Raji (cell line): ENCODE results near the gene NDUFS3.

Source experiments
- POLR2A ChIP-seq: IDR thresholded peaks from 2 replicates; pipeline ENCODE4 v1.6.1; 2011; ENCODE audit warnings: low read depth, low read length, control low read depth; ENCODE audit not compliant: insufficient read depth

NDUFS3 gene

DNA sequence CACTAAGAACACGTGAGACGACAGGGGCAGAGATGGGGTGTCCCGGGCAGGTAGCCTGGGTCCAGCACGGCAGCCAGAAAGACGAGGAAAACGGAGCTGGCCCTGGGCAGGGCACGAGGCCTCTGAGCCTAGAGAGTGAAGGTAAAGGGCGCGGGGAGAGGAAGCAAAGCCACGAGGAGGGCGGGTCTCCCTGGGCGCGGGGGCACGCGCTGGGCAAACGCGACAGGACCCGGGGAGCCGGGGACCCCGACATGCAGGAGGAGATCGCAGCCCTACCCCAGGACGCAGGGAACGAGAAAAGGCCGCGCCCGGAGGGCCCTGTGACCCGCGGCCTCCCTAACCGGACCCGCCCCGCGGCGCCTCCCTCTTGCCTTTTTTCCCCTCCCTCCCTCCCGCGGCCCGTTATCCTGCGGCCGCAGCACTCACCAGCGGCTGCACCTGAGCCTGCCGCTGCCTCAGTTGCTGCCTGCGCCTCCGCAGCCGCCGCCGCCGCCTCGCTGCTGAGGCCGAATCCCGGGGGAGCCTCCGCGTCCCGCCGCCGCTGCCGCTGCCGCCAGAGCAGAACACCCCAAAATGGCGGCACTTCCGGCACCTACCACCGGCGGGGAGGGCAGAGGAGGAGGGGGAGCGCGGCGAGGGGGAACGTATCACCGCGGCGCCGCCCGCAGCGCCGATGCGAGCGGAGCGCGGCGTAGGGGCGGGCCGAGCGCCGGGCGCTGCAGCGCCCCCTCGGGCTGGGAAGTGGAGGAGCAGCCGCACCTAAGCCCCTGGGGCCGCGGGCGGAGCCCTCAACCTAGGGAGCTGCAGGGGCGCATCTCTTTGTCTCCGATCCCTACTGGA lies 26.1 kb upstream of the NDUFS3 start, which contains the start of gene CELF1:
Gene CELF1, minus strand, starts transcription at position 567 of the 840 bp plus-strand sequence. CDS start 53,609 bp downstream, outside the sequence.
- TF ChIP-seq POLR2A = peak; percentile 73

GRCh38 chr11:47553406-47553743 lies 25.5 kb upstream of the NDUFS3 start:
- no peak for TF ChIP-seq POLR2A

GRCh38 chr11:47558695-47559094 lies 20.2 kb upstream of the NDUFS3 start:
- no peak for TF ChIP-seq POLR2A

GRCh38 chr11:47560426-47560825 lies 18.4 kb upstream of the NDUFS3 start:
- no peak for TF ChIP-seq POLR2A

- TF ChIP-seq POLR2A = no peak
These were observed 13.9 kb upstream of the NDUFS3 start for GRCh38 chr11:47564933-47565339.

- TF ChIP-seq POLR2A = peak; percentile 68
These were observed 13.3 kb upstream of the NDUFS3 start, which contains the start of gene PTPMT1 for GRCh38 chr11:47565340-47566148. Gene PTPMT1, plus strand, starts transcription at chr11:47565599. Its CDS starts 24 bp downstream, at chr11:47565623.

DNA sequence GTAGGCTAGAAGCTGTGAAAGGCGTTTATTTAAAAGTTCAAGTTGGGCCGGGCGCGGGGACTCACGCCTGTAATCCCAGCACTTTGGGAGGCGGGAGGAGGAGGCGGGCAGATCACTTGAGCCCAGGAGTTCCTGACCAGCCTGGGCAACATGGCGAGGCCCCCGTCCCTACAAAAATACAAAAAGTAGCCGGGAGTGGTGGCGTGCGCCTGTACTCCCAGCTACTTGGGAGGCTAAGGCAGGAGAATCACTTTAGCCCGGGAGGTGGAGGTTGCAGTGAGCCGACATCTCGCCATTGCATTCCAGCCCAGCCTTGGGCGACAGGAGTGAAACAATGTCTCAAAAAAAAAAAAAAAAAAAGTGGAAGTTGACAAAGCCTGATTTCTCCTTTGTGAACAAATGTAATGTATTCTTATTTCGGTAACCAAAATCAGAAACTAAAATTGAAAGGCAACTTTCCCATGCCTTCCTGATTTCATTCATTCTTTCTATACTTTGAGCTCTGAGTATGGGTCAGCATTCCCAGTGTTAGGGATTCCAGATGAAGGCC lies 12.7 kb upstream of the NDUFS3 start:
- TF ChIP-seq POLR2A = no peak

- no peak for TF ChIP-seq POLR2A
These were observed 9.2 kb upstream of the NDUFS3 start for GRCh38 chr11:47569646-47570045.

DNA sequence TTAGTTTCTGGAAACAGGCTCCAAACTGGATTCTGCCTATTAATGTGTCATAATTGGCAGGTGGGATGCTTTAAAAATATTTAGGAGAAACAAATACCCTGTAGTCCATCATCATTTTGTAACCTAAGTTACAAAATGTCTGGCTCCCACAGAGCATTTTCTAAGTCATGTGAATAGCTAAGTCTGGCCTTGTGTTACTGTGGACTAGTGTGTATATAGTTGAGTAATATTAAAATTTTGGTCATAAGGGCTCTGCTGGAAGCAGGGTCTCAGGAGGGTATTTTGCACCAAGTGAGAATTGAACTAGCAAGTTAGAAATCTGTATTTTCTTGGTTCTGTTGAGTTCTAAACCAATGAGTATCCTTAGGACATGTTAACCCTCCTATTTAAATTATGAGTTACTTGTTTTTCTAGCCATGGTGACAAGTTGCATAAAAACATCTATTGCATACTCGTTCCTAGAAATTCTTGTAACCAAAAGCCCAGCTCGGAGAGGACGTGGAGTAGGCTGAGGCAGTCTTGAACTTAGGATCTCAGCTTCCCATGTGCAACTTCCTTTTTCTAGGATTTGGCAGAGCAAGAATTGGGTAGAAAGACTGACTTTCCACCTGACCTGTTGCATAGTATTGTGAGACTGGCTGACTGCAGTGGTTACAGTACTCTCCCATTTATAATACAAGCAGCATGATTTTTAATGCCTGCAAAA lies 8.1 kb upstream of the NDUFS3 start:
- no peak for TF ChIP-seq POLR2A

GRCh38 chr11:47571357-47571729 lies 7.5 kb upstream of the NDUFS3 start:
- no peak for TF ChIP-seq POLR2A

DNA sequence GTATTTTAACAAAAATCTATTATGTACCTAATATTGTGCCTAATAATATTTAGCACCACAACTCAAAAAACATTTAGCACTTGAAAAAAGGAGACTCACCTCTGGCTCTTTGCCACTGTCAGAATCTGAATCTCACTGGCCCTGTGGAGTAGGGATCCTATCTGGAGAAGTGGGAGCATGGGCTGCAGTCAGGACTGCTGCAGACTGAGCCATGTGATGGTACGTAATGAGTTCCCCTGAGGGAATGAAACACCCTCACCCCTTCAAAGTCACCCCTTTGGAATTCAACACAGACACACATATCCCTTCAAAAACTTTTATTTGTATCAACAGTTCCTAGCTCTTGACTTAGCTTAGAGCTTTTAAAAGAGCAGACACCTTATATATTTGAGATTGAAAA lies 7.0 kb upstream of the NDUFS3 start:
- no peak for TF ChIP-seq POLR2A

GRCh38 chr11:47572715-47573255 lies 6.1 kb upstream of the NDUFS3 start:
- TF ChIP-seq POLR2A = no peak

DNA sequence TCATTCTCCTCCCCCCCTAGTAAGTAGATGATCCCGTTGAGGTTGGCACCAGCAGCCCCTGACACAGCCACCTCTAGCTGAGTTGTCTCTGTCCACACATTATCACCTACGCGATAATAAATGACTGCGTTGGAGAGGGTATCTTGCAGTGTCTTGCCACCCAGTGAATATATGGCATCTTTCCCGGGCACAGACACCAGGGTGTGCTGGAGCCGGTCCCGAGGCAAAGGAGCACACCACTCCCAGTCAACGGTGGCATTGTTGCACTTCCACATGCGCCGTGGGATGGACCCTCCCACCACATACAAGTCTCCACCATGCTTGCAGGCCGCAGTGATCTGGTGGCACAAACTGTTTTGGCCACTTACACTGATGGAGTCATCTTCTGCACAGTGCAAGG lies 5.6 kb upstream of the NDUFS3 start:
- no peak for TF ChIP-seq POLR2A

DNA sequence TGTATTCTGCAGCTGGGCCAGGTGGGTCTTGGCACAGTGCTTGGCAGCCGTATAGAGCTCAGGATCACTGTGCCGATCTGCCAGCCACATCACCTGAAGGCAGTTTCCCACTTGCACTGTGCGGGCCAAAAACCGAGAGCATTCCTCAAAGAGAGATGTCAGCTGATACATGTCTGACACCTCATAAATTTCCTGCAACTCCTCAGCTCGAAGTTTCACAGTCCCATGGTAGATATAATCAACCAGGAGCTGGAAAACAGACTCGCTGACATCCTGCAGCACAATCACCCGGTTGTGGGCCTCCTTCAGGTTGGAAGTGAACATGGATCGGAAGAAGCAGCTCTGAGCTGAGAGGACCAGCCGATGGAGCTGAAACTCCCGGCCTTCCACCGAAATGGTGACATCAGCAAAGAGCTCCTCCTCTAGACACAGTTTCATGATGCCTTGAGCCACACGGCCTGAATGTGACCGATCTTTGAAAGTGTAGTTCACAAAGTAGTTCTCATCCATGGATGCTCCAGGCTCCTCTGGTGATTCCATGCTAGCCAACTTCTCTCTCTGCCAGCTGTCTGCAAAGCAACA lies 1.3 kb upstream of the NDUFS3 start:
- TF ChIP-seq POLR2A = no peak
